Osteoblast (primary cell): Measurements from ENCODE around the gene SIRT2. TPM values are rescaled to one million over a fixed set of nuclear protein-coding genes. Genes with fewer than 3 reads are reported as not detected.
A peak's percentile ranks its signal among the peaks of the same experiment; 100 is the strongest.

Experiments
- DNase-seq: peaks from one replicate; pipeline ENCODE4 v3.0.0; 2011; ENCODE audit warnings: low spot score, mixed read lengths; ENCODE audit not compliant: insufficient read length; ENCODE audit errors: missing footprints
- H2AFZ ChIP-seq: 2 replicates; pipeline ENCODE4 v1.6.0; 2011; ENCODE audit warnings: mild to moderate bottlenecking, low read length
- H3K27ac ChIP-seq: 2 replicates; pipeline ENCODE4 v1.5.1; 2011; ENCODE audit warnings: mild to moderate bottlenecking, low read depth, low read length, moderate library complexity
- H3K27me3 ChIP-seq: 2 replicates; pipeline ENCODE4 v1.6.0; 2012; ENCODE audit warnings: mild to moderate bottlenecking, control low read depth, inconsistent platforms, low read length, moderate library complexity; ENCODE audit not compliant: insufficient read depth
- H3K36me3 ChIP-seq: 2 replicates; pipeline ENCODE4 v1.5.1; 2011; ENCODE audit warnings: mild to moderate bottlenecking, low read length, control low read depth, moderate library complexity; ENCODE audit not compliant: insufficient read depth
- H3K4me1 ChIP-seq: 2 replicates; pipeline ENCODE4 v1.5.1; 2011; ENCODE audit warnings: mild to moderate bottlenecking, low read length, control low read depth, moderate library complexity; ENCODE audit not compliant: insufficient read depth
- H3K4me2 ChIP-seq: 2 replicates; pipeline ENCODE4 v1.6.0; 2011; ENCODE audit warnings: mild to moderate bottlenecking, low read length; ENCODE audit not compliant: insufficient read depth
- H3K4me3 ChIP-seq: fragments of 200-600 bp; sonication (generic); 3 replicates; pipeline ENCODE4 v1.5.1; 2012; ENCODE audit warnings: mild to moderate bottlenecking, low read length, inconsistent platforms; ENCODE audit not compliant: insufficient read depth
- H3K79me2 ChIP-seq: 2 replicates; pipeline ENCODE4 v1.6.0; 2012; ENCODE audit warnings: mild to moderate bottlenecking, low read length, control low read depth, inconsistent platforms; ENCODE audit not compliant: insufficient read depth
- H3K9me3 ChIP-seq: 2 replicates; pipeline ENCODE4 v1.5.1; 2011; ENCODE audit warnings: low read depth, low read length, control low read depth
- H4K20me1 ChIP-seq: 2 replicates; pipeline ENCODE4 v1.6.0; 2012; ENCODE audit warnings: mild to moderate bottlenecking, low read length, control low read depth; ENCODE audit not compliant: insufficient read depth
- total RNA-seq: library from RNA; depleted of rRNA; stranded (reverse); fragments of >200 nt; gene quantifications from 2 replicates; pipeline ENCODE4 v1.2.3, GENCODE V29; 2012
- TF ChIP-seq, protein P1 (sequence below): IDR thresholded peaks from 2 replicates; pipeline ENCODE4 v1.5.1; 2011; ENCODE audit warnings: mild to moderate bottlenecking, low read depth, low read length, moderate library complexity; ENCODE audit errors: extremely low read depth

Gene SIRT2
- total RNA-seq, 1 donor, result 77.4 TPM

DNA sequence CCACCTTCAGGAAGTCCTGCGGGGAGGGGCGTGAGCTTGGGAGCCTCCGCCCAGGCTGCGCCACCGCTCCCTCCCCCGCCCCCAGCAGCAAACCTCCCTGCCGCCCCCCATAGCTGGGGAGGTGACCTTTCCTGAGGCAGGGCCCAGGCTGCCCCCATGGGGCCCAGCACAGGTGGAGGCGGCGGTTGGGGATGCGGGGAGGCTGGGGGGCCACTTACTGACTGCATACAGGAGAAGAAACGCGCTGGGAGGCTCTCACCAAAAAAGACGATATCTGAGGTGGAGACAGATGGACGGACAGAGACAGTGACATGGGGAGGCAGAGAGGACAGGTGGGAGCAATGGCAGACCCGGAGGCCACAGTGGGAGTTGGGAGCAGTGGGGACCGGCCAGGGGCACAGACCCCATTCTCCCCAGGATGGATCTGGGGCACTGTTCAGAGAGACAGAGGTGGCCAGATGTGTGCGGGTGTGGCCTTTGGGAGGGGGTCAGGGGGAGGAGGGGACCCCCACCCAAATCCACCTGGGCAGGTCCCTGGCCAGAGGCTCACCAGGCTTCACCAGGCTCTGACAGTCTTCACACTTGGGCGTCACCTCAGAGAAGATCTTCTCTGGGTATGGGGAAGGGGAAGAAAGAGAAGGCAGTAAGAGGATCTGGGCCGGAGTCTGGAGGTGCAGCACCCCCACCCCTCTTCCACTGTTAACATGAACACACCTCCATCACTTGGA lies 18.4 kb downstream of the SIRT2 start:
- no peaks in the 10 kb centered on the region for H3K79me2 ChIP-seq
- peak; percentile 42 for DNase-seq
- H3K27me3 ChIP-seq, result no peaks in the 10 kb centered on the region
- no peak overlapping the region for H3K4me3 ChIP-seq
- no peak overlapping the region for H3K4me2 ChIP-seq
- H3K27ac ChIP-seq, result no peak overlapping the region
- H3K9me3 ChIP-seq, result no peaks in the 10 kb centered on the region
- TF ChIP-seq, protein P1, sequence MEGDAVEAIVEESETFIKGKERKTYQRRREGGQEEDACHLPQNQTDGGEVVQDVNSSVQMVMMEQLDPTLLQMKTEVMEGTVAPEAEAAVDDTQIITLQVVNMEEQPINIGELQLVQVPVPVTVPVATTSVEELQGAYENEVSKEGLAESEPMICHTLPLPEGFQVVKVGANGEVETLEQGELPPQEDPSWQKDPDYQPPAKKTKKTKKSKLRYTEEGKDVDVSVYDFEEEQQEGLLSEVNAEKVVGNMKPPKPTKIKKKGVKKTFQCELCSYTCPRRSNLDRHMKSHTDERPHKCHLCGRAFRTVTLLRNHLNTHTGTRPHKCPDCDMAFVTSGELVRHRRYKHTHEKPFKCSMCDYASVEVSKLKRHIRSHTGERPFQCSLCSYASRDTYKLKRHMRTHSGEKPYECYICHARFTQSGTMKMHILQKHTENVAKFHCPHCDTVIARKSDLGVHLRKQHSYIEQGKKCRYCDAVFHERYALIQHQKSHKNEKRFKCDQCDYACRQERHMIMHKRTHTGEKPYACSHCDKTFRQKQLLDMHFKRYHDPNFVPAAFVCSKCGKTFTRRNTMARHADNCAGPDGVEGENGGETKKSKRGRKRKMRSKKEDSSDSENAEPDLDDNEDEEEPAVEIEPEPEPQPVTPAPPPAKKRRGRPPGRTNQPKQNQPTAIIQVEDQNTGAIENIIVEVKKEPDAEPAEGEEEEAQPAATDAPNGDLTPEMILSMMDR, result no peak
- no peaks in the 10 kb centered on the region for H3K4me1 ChIP-seq
- no peak overlapping the region for H2AFZ ChIP-seq
- H3K36me3 ChIP-seq, result no peaks in the 10 kb centered on the region
- no peaks in the 10 kb centered on the region for H4K20me1 ChIP-seq

- H4K20me1 ChIP-seq, result no peaks in the 10 kb centered on the region
- no peak overlapping the region for H3K4me3 ChIP-seq
- no peak overlapping the region for H3K27ac ChIP-seq
- no peaks in the 10 kb centered on the region for H3K79me2 ChIP-seq
- no peak for DNase-seq
- H3K27me3 ChIP-seq, result no peaks in the 10 kb centered on the region
- H3K4me2 ChIP-seq, result no peak overlapping the region
- TF ChIP-seq, protein P1, result no peak
- H3K36me3 ChIP-seq, result no peaks in the 10 kb centered on the region
- H3K4me1 ChIP-seq, result no peaks in the 10 kb centered on the region
- H3K9me3 ChIP-seq, result no peaks in the 10 kb centered on the region
- H2AFZ ChIP-seq, result no peak overlapping the region
These were observed 19.1 kb downstream of the SIRT2 start for GRCh38 chr19:38880076-38880881.

- Histone ChIP-seq H3K79me2 (no peaks in the 10 kb centered on the region), H3K4me3 (no peak overlapping the region), H2AFZ (no peak overlapping the region), H3K36me3 (no peaks in the 10 kb centered on the region), H3K27ac (no peak overlapping the region), H4K20me1 (no peaks in the 10 kb centered on the region), H3K27me3 (no peaks in the 10 kb centered on the region), H3K4me2 (no peak overlapping the region), H3K4me1 (no peaks in the 10 kb centered on the region), H3K9me3 (no peaks in the 10 kb centered on the region)
- TF ChIP-seq, protein P1, result no peak
- DNase-seq, result no peak
These were observed 20.0 kb downstream of the SIRT2 start for GRCh38 chr19:38879400-38879751.

DNA sequence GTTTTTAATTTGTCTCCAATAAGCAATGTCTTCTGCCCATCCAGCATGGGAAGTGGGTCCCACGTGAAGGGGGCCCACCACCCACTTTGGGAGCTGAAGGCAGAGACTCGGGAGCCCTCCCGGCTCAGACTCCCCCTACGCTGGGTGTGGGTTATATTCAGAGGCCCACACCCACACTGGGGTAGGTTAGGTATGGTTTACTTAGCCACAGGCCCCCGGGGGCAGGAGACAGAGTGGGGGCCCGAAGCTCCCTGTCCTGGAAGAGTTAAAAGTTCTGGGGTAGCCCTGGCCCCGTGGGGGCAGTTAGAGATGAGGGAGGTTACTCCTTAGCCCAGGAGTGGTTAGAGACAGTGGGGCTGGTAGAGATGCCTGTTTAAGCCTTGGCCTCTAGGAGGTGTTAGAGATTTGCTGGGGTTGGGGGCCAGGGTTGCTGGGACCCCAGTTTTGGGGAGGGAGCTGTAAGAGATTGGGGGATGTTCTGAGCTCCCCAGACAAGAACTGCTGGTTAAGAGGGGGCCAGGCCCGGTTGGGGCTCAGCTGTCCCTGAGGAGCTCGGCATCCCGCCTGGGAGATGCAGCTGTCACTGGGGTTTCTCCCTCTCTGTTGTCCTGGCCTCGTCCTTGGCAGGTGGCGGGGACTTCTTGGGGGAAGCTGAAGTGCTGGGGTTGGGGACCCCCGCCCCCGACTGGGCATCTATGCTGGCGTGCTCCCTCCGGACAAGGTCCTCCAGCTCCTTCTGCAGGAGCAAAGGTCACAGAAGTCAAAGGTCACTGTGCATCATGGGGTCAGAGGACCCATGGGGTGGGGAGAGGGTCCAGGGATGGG lies 20.6 kb downstream of the SIRT2 start:
- Histone ChIP-seq H3K27ac (no peak overlapping the region), H3K36me3 (no peaks in the 10 kb centered on the region), H3K4me1 (no peaks in the 10 kb centered on the region), H3K9me3 (no peaks in the 10 kb centered on the region), H3K4me3 (no peak overlapping the region), H2AFZ (no peak overlapping the region), H4K20me1 (no peaks in the 10 kb centered on the region), H3K79me2 (no peaks in the 10 kb centered on the region), H3K27me3 (no peaks in the 10 kb centered on the region), H3K4me2 (no peak overlapping the region)
- peak; percentile 72 for DNase-seq
- TF ChIP-seq, protein P1, result no peak
